HG02610 (cell line): ENCODE results near the gene MKX.
A peak's percentile ranks its signal among the peaks of the same experiment; 100 is the strongest.

ENCODE experiments used
- ATAC-seq: cut with Tn5 transposase; IDR thresholded peaks from one replicate; pipeline ENCODE4 v1.9.1; 2021; ENCODE audit warnings: mild to moderate bottlenecking, moderate library complexity; ENCODE audit not compliant: unreplicated experiment

Gene MKX

GRCh38 chr10:27742195-27743011, 3.2 kb downstream of the MKX start:
- ATAC-seq, result peak; percentile 96

- ATAC-seq, result no peak
These were observed 4.2 kb downstream of the MKX start for GRCh38 chr10:27741173-27742091.

GRCh38 chr10:27736396-27736795, 9.2 kb downstream of the MKX start:
- no peak for ATAC-seq

GRCh38 chr10:27730041-27730440, 15.6 kb downstream of the MKX start:
- ATAC-seq, result no peak

- no peak for ATAC-seq
These were observed 17.3 kb downstream of the MKX start for GRCh38 chr10:27728338-27728737.

GRCh38 chr10:27724287-27724686, 21.3 kb downstream of the MKX start:
- no peak for ATAC-seq

GRCh38 chr10:27723436-27723835, 22.2 kb downstream of the MKX start:
- ATAC-seq, result no peak

GRCh38 chr10:27720529-27720928, 25.1 kb downstream of the MKX start:
- ATAC-seq, result no peak

GRCh38 chr10:27719052-27719451, 26.6 kb downstream of the MKX start:
- no peak for ATAC-seq

- no peak for ATAC-seq
These were observed 27.8 kb downstream of the MKX start for GRCh38 chr10:27717861-27718260.

- no peak for ATAC-seq
These were observed 28.4 kb downstream of the MKX start for GRCh38 chr10:27717224-27717623.

- ATAC-seq, result no peak
These were observed 29.1 kb downstream of the MKX start for GRCh38 chr10:27716521-27716920.

- ATAC-seq, result no peak
These were observed 30.1 kb downstream of the MKX start for GRCh38 chr10:27715505-27715904.

GRCh38 chr10:27714349-27714748, 31.3 kb downstream of the MKX start:
- no peak for ATAC-seq

GRCh38 chr10:27713941-27714340, 31.7 kb downstream of the MKX start:
- no peak for ATAC-seq

GRCh38 chr10:27710014-27710413, 35.6 kb downstream of the MKX start:
- ATAC-seq, result no peak

- ATAC-seq, result no peak
These were observed 36.3 kb downstream of the MKX start for GRCh38 chr10:27709304-27709703.

GRCh38 chr10:27701938-27702537, 43.6 kb downstream of the MKX start:
- ATAC-seq, result no peak

- no peak for ATAC-seq
These were observed 45.8 kb downstream of the MKX start for GRCh38 chr10:27699776-27700175.

- ATAC-seq, result no peak
These were observed 46.7 kb downstream of the MKX start for GRCh38 chr10:27698961-27699360.

- no peak for ATAC-seq
These were observed 49.2 kb downstream of the MKX start for GRCh38 chr10:27696466-27696865.

GRCh38 chr10:27695706-27696105, 49.9 kb downstream of the MKX start:
- ATAC-seq, result no peak
